Measurements from ENCODE around the gene TSBP1.
"Not testable (repeated sequence)": the region's sequence is repeated elsewhere in the genome, so short reads cannot be mapped to it uniquely, and the experiment has no call there.

TSBP1 gene

DNA sequence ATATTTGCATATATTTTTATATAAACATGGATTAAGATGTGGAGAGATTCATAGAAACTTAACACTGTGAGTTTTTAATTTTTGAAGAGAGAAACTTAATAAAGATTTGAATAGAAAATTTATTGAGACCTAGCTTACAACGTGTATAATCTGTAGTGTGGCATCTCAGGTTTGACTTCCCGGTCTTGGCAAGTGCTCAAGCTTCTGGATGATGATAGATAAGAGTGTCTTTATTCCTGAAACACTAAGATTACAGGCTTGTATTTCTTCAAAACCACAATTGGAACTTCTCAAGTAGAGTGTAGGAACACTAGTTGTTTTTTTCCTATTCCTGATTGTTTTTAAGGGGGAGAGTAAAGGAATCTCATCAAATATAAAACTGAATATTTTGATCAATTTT, 83.3 kb downstream of the TSBP1 start:
- Histone ChIP-seq H3K27ac (replicated peaks) (no peak overlapping the region), H3K4me3 (replicated peaks; ENCODE audit: insufficient read depth, low read length) (no peak overlapping the region), H3K27me3 (ENCODE audit: insufficient read depth, poor library complexity, severe bottlenecking) (peaks cover 3% of the 10 kb centered on the region)
- no peak for DNase-seq (ENCODE audit: low read depth in 1 of 2, low spot score in 1 of 2)
- TF ChIP-seq SPI1 (IDR thresholded peaks at IDR 0.05; ENCODE audit: borderline replicate concordance, low read depth) (no peak), GABPA (IDR thresholded peaks at IDR 0.05; ENCODE audit: low read depth) (no peak), POLR2AphosphoS5 (IDR thresholded peaks at IDR 0.05; ENCODE audit: low read depth) (no peak)
- TF ChIP-seq, protein P1, sequence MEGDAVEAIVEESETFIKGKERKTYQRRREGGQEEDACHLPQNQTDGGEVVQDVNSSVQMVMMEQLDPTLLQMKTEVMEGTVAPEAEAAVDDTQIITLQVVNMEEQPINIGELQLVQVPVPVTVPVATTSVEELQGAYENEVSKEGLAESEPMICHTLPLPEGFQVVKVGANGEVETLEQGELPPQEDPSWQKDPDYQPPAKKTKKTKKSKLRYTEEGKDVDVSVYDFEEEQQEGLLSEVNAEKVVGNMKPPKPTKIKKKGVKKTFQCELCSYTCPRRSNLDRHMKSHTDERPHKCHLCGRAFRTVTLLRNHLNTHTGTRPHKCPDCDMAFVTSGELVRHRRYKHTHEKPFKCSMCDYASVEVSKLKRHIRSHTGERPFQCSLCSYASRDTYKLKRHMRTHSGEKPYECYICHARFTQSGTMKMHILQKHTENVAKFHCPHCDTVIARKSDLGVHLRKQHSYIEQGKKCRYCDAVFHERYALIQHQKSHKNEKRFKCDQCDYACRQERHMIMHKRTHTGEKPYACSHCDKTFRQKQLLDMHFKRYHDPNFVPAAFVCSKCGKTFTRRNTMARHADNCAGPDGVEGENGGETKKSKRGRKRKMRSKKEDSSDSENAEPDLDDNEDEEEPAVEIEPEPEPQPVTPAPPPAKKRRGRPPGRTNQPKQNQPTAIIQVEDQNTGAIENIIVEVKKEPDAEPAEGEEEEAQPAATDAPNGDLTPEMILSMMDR (IDR thresholded peaks at IDR 0.05; ENCODE audit: insufficient read depth, low read length) = no peak
- TF ChIP-seq, protein P2, sequence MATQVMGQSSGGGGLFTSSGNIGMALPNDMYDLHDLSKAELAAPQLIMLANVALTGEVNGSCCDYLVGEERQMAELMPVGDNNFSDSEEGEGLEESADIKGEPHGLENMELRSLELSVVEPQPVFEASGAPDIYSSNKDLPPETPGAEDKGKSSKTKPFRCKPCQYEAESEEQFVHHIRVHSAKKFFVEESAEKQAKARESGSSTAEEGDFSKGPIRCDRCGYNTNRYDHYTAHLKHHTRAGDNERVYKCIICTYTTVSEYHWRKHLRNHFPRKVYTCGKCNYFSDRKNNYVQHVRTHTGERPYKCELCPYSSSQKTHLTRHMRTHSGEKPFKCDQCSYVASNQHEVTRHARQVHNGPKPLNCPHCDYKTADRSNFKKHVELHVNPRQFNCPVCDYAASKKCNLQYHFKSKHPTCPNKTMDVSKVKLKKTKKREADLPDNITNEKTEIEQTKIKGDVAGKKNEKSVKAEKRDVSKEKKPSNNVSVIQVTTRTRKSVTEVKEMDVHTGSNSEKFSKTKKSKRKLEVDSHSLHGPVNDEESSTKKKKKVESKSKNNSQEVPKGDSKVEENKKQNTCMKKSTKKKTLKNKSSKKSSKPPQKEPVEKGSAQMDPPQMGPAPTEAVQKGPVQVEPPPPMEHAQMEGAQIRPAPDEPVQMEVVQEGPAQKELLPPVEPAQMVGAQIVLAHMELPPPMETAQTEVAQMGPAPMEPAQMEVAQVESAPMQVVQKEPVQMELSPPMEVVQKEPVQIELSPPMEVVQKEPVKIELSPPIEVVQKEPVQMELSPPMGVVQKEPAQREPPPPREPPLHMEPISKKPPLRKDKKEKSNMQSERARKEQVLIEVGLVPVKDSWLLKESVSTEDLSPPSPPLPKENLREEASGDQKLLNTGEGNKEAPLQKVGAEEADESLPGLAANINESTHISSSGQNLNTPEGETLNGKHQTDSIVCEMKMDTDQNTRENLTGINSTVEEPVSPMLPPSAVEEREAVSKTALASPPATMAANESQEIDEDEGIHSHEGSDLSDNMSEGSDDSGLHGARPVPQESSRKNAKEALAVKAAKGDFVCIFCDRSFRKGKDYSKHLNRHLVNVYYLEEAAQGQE (IDR thresholded peaks at IDR 0.05; ENCODE audit: insufficient replicate concordance, low read depth) = no peak

DNA sequence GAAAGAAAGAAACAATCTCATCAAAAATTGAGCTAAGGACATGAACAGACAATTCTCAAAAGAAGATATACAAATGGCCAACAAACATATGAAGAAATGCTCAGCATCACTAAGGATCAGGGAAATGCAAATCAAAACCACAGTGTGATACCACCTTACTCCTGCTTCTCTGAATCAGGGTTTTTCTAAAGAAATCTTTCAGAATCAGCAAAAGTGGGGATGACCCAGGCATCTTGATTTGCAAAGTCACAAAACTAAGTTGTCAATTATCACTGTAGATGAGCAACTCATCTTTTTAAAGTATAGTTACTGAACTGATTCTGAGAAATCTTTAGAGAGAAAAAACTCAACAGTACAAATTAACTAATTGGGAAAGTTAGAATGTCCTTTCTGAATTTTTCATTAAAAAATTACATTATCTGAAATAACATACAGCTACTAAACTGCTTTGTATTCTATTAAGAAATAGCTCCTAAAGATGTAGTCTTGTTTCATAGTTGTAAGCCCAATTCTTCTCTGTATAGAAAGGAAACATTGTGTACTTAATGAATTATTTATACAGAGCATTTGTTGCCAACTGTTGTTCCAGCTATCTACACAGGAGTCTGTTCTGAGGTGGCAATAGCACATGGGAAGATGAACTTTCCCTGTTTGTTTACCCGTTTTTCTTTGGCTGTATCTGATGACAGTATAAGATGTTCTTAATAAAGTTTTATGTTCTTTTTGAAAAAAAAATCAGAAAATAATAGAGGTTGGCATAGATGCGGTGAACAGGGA, 97.7 kb downstream of the TSBP1 start:
- not testable (repeated sequence) for H3K27ac ChIP-seq (replicated peaks); H3K27me3 ChIP-seq (ENCODE audit: insufficient read depth, poor library complexity, severe bottlenecking); DNase-seq (ENCODE audit: low read depth in 1 of 2, low spot score in 1 of 2); H3K4me3 ChIP-seq (replicated peaks; ENCODE audit: insufficient read depth, low read length)

DNA sequence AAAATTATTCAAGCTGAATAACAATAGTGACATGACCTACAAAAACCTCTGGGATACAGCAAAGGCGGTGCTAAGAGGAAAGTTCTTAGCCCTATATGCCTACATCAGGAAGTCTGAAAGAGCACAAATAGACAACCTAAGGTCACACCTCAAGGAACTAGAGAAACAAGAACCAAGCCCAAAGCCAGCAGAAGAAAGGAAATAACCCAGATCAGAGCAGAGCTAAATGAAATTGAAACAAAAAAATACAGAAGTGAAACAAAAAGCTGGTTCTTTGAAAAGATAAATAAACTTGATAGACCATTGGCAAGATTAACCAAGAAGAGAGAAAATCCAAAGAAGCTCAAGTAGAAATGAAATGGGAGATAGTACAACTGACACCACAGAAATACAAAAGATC, 100.3 kb downstream of the TSBP1 start:
- no peak overlapping the region for H3K27ac ChIP-seq (replicated peaks)
- DNase-seq (ENCODE audit: low read depth in 1 of 2, low spot score in 1 of 2) = no peak
- TF ChIP-seq GABPA (IDR thresholded peaks at IDR 0.05; ENCODE audit: low read depth) = no peak
- TF ChIP-seq SPI1 (IDR thresholded peaks at IDR 0.05; ENCODE audit: borderline replicate concordance, low read depth) = no peak
- TF ChIP-seq, protein P1 (IDR thresholded peaks at IDR 0.05; ENCODE audit: insufficient read depth, low read length) = no peak
- TF ChIP-seq, protein P2 (IDR thresholded peaks at IDR 0.05; ENCODE audit: insufficient replicate concordance, low read depth) = no peak

DNA sequence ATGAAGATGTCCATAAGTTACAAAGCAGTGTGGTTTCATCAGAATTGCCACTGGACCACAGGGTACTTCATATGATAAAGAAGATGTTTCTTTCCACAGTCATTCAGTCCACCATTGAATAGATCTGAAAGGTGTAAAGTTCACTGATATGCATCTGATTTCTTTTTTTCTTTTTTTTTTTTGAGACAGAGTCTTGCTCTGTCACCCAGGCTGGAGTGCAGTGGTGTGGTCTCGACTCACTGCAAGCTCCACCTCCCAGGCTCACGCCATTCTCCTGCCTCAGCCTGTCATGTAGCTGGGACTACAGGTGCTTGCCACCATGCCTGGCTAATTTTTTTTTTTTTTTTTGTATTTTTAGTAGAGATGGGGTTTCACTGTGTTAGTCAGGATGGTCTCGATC, 103.2 kb downstream of the TSBP1 start:
- not testable (repeated sequence) for H3K4me3 ChIP-seq (replicated peaks; ENCODE audit: insufficient read depth, low read length); H3K27me3 ChIP-seq (ENCODE audit: insufficient read depth, poor library complexity, severe bottlenecking); H3K27ac ChIP-seq (replicated peaks); DNase-seq (ENCODE audit: low read depth in 1 of 2, low spot score in 1 of 2)

More for the DNA sequence above, 100.3 kb downstream of the TSBP1 start:
- H3K4me3 ChIP-seq (replicated peaks; ENCODE audit: insufficient read depth, low read length) = no peak overlapping the region
- H3K27me3 ChIP-seq (ENCODE audit: insufficient read depth, poor library complexity, severe bottlenecking) = peaks cover 2% of the 10 kb centered on the region

DNA sequence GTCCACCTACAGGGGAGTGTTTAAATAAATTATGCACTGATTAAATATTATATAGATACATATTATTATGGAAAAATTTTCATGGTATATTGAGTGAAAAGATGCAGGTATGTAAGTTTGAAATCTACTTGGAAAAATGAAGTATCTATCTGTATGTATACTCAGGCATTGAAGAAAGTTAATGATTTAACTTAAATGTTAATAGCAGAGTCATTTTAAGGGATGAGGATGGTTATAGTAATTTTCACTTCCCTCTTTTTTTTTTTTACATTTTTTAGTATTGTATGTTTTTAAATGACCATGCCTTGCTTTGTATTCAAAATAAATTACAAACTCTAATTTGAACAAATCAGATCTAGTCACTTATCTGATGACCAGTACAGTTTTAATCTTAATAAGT, 104.7 kb downstream of the TSBP1 start:
- TF ChIP-seq, protein P1 (IDR thresholded peaks at IDR 0.05; ENCODE audit: insufficient read depth, low read length) = no peak
- TF ChIP-seq, protein P2 (IDR thresholded peaks at IDR 0.05; ENCODE audit: insufficient replicate concordance, low read depth) = no peak
- no peak for TF ChIP-seq GABPA (IDR thresholded peaks at IDR 0.05; ENCODE audit: low read depth)
- no peak for TF ChIP-seq SPI1 (IDR thresholded peaks at IDR 0.05; ENCODE audit: borderline replicate concordance, low read depth)
- H3K4me3 ChIP-seq (replicated peaks; ENCODE audit: insufficient read depth, low read length) = no peak overlapping the region
- DNase-seq (ENCODE audit: low read depth in 1 of 2, low spot score in 1 of 2) = no peak
- no peak overlapping the region for H3K27ac ChIP-seq (replicated peaks)
- H3K27me3 ChIP-seq (ENCODE audit: insufficient read depth, poor library complexity, severe bottlenecking) = peaks cover 2% of the 10 kb centered on the region

DNA sequence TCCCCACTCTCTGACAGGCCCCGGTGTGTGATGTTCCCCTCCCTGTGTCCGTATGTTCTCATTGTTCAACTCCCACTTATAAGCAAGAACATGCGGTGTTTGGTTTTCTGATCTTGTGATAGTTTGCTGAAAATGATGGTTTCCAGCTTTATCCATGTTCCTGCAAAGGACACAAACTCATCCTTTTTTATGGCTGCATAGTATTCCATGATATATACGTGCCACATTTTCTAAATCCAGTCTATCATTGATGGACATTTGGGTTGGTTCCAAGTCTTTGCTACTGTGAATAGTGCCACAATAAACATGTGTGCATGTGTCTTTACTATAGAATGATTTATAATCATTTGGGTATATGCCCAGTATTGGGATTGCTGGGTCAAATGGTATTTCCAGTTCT, 114.4 kb downstream of the TSBP1 start:
- H3K4me3 ChIP-seq (replicated peaks; ENCODE audit: insufficient read depth, low read length); H3K27ac ChIP-seq (replicated peaks); H3K27me3 ChIP-seq (ENCODE audit: insufficient read depth, poor library complexity, severe bottlenecking): not testable (repeated sequence)

More for the DNA sequence above, 114.4 kb downstream of the TSBP1 start:
- DNase-seq (ENCODE audit: low read depth in 1 of 2, low spot score in 1 of 2) = not testable (repeated sequence)
